PFSK-1 (cell line): ENCODE results near the gene RNF144B. TPM values are rescaled to one million over a fixed set of nuclear protein-coding genes. Genes with fewer than 3 reads are reported as not detected.

Experiments
- FOXP2 ChIP-seq: optimal IDR thresholded peaks from 2 replicates; pipeline ENCODE3; 2011; ENCODE audit warnings: borderline replicate concordance, control low read depth, inconsistent platforms; ENCODE audit not compliant: insufficient read depth; ENCODE audit errors: extremely low read length, extremely low read depth
- POLR2AphosphoS5 ChIP-seq: IDR thresholded peaks from 2 replicates; pipeline ENCODE4 v1.6.1; 2012; ENCODE audit warnings: low read depth, mild to moderate bottlenecking, control low read depth, low read length, moderate library complexity
- SIN3A ChIP-seq: IDR thresholded peaks from 2 replicates; pipeline ENCODE4 v1.6.1; 2012; ENCODE audit warnings: mild to moderate bottlenecking, low read length, moderate library complexity, borderline replicate concordance; ENCODE audit not compliant: insufficient read depth
- TAF1 ChIP-seq: IDR thresholded peaks from 2 replicates; pipeline ENCODE4 v1.6.1; 2012; ENCODE audit warnings: low read length, control low read depth, borderline replicate concordance; ENCODE audit not compliant: insufficient read depth
- polyA plus RNA-seq: library from polyadenylated mRNA; unstranded; fragments of >200 nt; gene quantifications from one replicate; pipeline ENCODE4 v1.2.1, GENCODE V29; 2012; ENCODE audit warnings: low read depth, missing spikeins; ENCODE audit not compliant: insufficient read length
- TF ChIP-seq, protein P1 (sequence below), 2 experiments: IDR thresholded peaks; 2 replicates each; pipeline versions ENCODE4 v1.6.1 to v1.8.0; 2011 to 2012; ENCODE audit warnings: low read depth in 2 of 2, low read length in 2 of 2, control low read depth in 1 of 2, inconsistent platforms in 1 of 2, mild to moderate bottlenecking in 1 of 2, moderate library complexity in 1 of 2; ENCODE audit not compliant: insufficient read depth in 1 of 2

The RNF144B gene
- not detected for polyA plus RNA-seq

DNA sequence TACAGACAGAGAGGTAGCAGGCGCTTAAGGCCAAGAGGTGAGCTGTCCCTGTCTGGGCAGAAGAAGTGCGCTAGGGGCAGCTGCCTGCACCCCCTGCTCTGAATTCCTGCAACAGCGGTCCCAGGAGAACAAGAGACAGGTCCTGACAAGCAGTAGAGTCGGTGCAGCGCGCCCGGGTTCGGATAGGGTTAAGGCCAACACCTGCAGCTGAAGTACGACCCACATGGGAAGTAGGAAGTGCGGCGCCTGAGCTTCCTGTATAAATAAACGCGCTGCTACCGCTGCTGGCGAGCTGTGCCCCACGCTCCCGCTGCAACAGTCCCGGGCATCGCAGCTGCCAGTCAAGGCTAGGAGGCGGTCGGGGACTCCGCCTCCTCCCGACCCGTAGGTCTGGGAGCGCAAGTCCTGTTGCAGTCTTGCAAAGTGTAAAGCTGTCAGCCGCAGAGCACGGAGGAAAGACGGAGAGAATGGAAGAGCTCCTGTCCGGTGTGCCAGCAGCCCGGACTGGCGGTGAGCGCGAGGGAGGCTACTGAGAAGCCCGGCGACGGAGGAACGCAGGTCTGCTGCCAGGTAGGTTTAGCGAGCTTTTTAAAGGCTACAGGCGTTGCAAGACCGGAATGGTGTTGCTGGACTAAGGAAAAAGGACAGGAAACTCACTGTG lies at the start of gene RNF144B:
TSS of gene RNF144B (plus strand) at position 290 of the 661 bp plus-strand sequence. CDS start 12,185 bp downstream, outside the sequence.
- TF ChIP-seq, protein P1, sequence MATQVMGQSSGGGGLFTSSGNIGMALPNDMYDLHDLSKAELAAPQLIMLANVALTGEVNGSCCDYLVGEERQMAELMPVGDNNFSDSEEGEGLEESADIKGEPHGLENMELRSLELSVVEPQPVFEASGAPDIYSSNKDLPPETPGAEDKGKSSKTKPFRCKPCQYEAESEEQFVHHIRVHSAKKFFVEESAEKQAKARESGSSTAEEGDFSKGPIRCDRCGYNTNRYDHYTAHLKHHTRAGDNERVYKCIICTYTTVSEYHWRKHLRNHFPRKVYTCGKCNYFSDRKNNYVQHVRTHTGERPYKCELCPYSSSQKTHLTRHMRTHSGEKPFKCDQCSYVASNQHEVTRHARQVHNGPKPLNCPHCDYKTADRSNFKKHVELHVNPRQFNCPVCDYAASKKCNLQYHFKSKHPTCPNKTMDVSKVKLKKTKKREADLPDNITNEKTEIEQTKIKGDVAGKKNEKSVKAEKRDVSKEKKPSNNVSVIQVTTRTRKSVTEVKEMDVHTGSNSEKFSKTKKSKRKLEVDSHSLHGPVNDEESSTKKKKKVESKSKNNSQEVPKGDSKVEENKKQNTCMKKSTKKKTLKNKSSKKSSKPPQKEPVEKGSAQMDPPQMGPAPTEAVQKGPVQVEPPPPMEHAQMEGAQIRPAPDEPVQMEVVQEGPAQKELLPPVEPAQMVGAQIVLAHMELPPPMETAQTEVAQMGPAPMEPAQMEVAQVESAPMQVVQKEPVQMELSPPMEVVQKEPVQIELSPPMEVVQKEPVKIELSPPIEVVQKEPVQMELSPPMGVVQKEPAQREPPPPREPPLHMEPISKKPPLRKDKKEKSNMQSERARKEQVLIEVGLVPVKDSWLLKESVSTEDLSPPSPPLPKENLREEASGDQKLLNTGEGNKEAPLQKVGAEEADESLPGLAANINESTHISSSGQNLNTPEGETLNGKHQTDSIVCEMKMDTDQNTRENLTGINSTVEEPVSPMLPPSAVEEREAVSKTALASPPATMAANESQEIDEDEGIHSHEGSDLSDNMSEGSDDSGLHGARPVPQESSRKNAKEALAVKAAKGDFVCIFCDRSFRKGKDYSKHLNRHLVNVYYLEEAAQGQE (IDR thresholded peaks at IDR 0.05; ENCODE audit: insufficient read depth in 1 of 2, low read depth in 2 of 2, low read length in 2 of 2): no peak
- TF ChIP-seq POLR2AphosphoS5 (no peak), SIN3A (peak; percentile 31; the same call in 1 of the 2 replicates), TAF1 (no peak), FOXP2 (no peak)

DNA sequence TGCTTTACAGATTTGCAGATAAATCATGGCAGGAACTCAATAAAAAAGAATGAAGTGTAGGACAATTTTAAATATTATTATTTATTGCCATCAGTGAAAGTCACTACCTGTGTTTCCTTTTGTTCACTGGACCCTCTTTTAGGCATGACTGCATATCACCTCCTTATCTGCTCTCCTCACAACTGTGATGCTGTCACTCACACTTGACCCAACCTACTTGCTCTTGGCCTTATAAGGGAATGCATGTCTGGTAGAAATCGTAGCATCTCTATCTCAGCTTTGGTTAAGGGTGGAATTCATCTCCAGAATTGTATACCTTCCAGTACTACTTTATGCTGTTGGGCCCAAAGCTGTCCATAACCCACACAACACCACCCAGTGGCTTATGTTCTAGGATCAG lies 47.6 kb upstream of the RNF144B start:
- TF ChIP-seq TAF1 (no peak), POLR2AphosphoS5 (no peak), SIN3A (no peak), FOXP2 (no peak)
- TF ChIP-seq, protein P1 (IDR thresholded peaks at IDR 0.05; ENCODE audit: insufficient read depth in 1 of 2, low read depth in 2 of 2, low read length in 2 of 2): no peak

DNA sequence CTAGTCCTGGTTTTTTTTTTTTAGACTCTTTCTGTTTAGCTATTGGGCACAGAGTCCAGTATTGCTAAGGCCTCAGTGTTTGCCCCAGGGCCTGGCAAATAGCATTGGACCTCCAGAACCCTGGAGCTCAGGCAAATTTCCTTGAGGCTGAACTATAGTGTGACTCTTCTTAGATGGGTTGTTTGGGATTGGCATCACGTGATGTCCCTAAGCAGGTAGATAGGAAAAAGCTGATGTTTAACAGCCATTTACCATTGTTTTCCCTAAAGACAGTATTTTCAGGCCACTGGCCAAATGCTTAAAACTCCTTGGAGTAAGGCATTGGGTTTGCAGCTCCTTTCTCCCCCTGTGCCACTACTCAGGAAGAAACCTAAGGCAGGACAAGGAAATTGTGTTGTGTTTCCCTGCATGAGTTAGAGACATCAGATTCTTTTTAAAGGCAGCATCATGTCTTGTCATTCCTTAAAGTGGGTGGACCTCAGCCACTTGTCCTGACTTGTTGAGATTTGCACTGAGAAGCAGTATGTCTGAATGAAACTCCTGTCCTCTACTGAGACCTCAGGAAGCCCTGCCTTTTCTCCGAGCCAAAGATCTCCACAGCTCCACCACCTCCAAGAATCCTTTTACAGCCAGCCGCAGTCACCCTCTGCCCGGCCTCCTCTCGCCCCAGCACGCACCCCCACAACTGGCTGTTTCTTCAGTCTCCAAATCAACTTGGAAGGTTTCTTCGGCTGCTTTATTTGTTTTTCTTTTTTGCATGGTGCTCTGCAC lies 46.2 kb upstream of the RNF144B start:
- TF ChIP-seq POLR2AphosphoS5 (no peak), SIN3A (no peak), TAF1 (no peak), FOXP2 (no peak)
- TF ChIP-seq, protein P1 (IDR thresholded peaks at IDR 0.05; ENCODE audit: insufficient read depth in 1 of 2, low read depth in 2 of 2, low read length in 2 of 2): no peak

GRCh38 chr6:18342223-18342622 lies 44.9 kb upstream of the RNF144B start:
- no peak for TF ChIP-seq SIN3A
- TF ChIP-seq, protein P1 (IDR thresholded peaks at IDR 0.05; ENCODE audit: insufficient read depth in 1 of 2, low read depth in 2 of 2, low read length in 2 of 2): no peak
- TF ChIP-seq POLR2AphosphoS5: no peak
- TF ChIP-seq TAF1: no peak
- no peak for TF ChIP-seq FOXP2

GRCh38 chr6:18343741-18344140 lies 43.4 kb upstream of the RNF144B start:
- TF ChIP-seq SIN3A: no peak
- TF ChIP-seq TAF1: no peak
- TF ChIP-seq FOXP2: no peak
- TF ChIP-seq POLR2AphosphoS5: no peak
- TF ChIP-seq, protein P1 (IDR thresholded peaks at IDR 0.05; ENCODE audit: insufficient read depth in 1 of 2, low read depth in 2 of 2, low read length in 2 of 2): no peak
